ENCODE data around the gene CAPN2. TPM values are rescaled to one million over a fixed set of nuclear protein-coding genes. Genes with fewer than 3 reads are reported as not detected.

CAPN2 gene
- total and polyA plus RNA-seq, 2 donors from 2014 or later = 175 to 276 TPM

GRCh38 chr1:223711747-223712193 lies 569 bp upstream of the CAPN2 start:
- Histone ChIP-seq H3K9me3 (ENCODE audit: control insufficient read depth in 2 of 3, insufficient read depth in 1 of 3, low read length in 3 of 3) (no peaks in the 10 kb centered on the region), H3K4me3 (ENCODE audit: low read length in 3 of 3) (peak overlapping the region; percentile 44 to 61 (median 44)), H3K4me1 (ENCODE audit: control insufficient read depth in 2 of 3, insufficient read depth in 2 of 3, low read depth in 1 of 3, low read length in 3 of 3) (peaks cover 0 to 39% (median 9%) of the 10 kb centered on the region in 3 donors), H3K27me3 (ENCODE audit: control insufficient read depth, insufficient read depth, low read length) (no peaks in the 10 kb centered on the region), H3K27ac (ENCODE audit: low read depth in 2 of 2, low read length in 2 of 2) (peak overlapping the region; percentile 72 to 97), H3K36me3 (ENCODE audit: control insufficient read depth in 2 of 3, insufficient read depth in 3 of 3, low read length in 3 of 3) (peaks cover 0 to 3% (median 0%) of the 10 kb centered on the region in 3 donors), H3K9ac (ENCODE audit: low read length in 3 of 3) (peak overlapping the region; percentile 17 to 81 (median 33))
- FAIRE-seq (no peak), DNase-seq (peak in 1 of 5 donors; percentile 36)
- intact Hi-C loops (cut with DNase I) = loop anchor here (5.0 kb wide), 1 partner anchor 36 kb away; no protein-coding TSS in a partner anchor
- no peak for TF ChIP-seq CTCF (IDR thresholded peaks at IDR 0.05; ENCODE audit: borderline replicate concordance, extremely low read depth, insufficient read depth)

- intact Hi-C loops (cut with DNase I) = loop anchor here (5.0 kb wide), 1 partner anchor 34 kb away; no protein-coding TSS in a partner anchor
- H3K4me1 ChIP-seq (ENCODE audit: control insufficient read depth in 2 of 3, insufficient read depth in 2 of 3, low read depth in 1 of 3, low read length in 3 of 3) = peaks cover 0 to 41% (median 15%) of the 10 kb centered on the region in 3 donors
- FAIRE-seq = no peak
Observed at GRCh38 chr1:223712850-223713474, 623 bp downstream of the CAPN2 start.

GRCh38 chr1:223713546-223714420 lies 1.4 kb downstream of the CAPN2 start:
- Histone ChIP-seq H3K27me3 (ENCODE audit: control insufficient read depth, insufficient read depth, low read length) (no peaks in the 10 kb centered on the region), H3K36me3 (ENCODE audit: control insufficient read depth in 2 of 3, insufficient read depth in 3 of 3, low read length in 3 of 3) (peaks cover 0 to 12% (median 7%) of the 10 kb centered on the region in 3 donors), H3K9ac (ENCODE audit: low read length in 3 of 3) (peak overlapping the region in 2 of 3 donors; percentile 30 to 96), H3K4me1 (ENCODE audit: control insufficient read depth in 2 of 3, insufficient read depth in 2 of 3, low read depth in 1 of 3, low read length in 3 of 3) (peaks cover 0 to 44% (median 20%) of the 10 kb centered on the region in 3 donors), H3K27ac (ENCODE audit: low read depth in 2 of 2, low read length in 2 of 2) (peak overlapping the region; percentile 94 to 97), H3K9me3 (ENCODE audit: control insufficient read depth in 2 of 3, insufficient read depth in 1 of 3, low read length in 3 of 3) (no peaks in the 10 kb centered on the region), H3K4me3 (ENCODE audit: low read length in 3 of 3) (peak overlapping the region; percentile 17 to 85 (median 77))
- FAIRE-seq = no peak
- intact Hi-C loops (cut with DNase I) = loop anchor here (5.0 kb wide), 1 partner anchor 34 kb away; no protein-coding TSS in a partner anchor
- TF ChIP-seq CTCF (IDR thresholded peaks at IDR 0.05; ENCODE audit: borderline replicate concordance, extremely low read depth, insufficient read depth) = no peak
- no peak for DNase-seq

More at GRCh38 chr1:223712850-223713474, 623 bp downstream of the CAPN2 start:
- DNase-seq = peak; percentile 52 to 87 (median 61)
- no peaks in the 10 kb centered on the region for H3K27me3 ChIP-seq (ENCODE audit: control insufficient read depth, insufficient read depth, low read length)
- no peak for TF ChIP-seq CTCF (IDR thresholded peaks at IDR 0.05; ENCODE audit: borderline replicate concordance, extremely low read depth, insufficient read depth)
- no peaks in the 10 kb centered on the region for H3K9me3 ChIP-seq (ENCODE audit: control insufficient read depth in 2 of 3, insufficient read depth in 1 of 3, low read length in 3 of 3)
- H3K4me3 ChIP-seq (ENCODE audit: low read length in 3 of 3) = peak overlapping the region; percentile 77 to 85 (median 84)
- peak overlapping the region; percentile 94 to 97 for H3K27ac ChIP-seq (ENCODE audit: low read depth in 2 of 2, low read length in 2 of 2)
- H3K9ac ChIP-seq (ENCODE audit: low read length in 3 of 3) = peak overlapping the region; percentile 56 to 96 (median 88)
- peaks cover 0 to 6% (median 4%) of the 10 kb centered on the region in 3 donors for H3K36me3 ChIP-seq (ENCODE audit: control insufficient read depth in 2 of 3, insufficient read depth in 3 of 3, low read length in 3 of 3)

All from kidney (tissue), 14 donors.